GM11168 (cell line): Measurements from ENCODE around the gene JUN.

Source experiments
- in situ Hi-C: fragments of 300-500 bp; cut with MboI; formaldehyde crosslinking; loops from one replicate; pipeline ENCODE4 v1.12.0; 2022; ENCODE audit warnings: low sequenced_read_pairs; ENCODE audit not compliant: unreplicated experiment

Gene JUN

DNA sequence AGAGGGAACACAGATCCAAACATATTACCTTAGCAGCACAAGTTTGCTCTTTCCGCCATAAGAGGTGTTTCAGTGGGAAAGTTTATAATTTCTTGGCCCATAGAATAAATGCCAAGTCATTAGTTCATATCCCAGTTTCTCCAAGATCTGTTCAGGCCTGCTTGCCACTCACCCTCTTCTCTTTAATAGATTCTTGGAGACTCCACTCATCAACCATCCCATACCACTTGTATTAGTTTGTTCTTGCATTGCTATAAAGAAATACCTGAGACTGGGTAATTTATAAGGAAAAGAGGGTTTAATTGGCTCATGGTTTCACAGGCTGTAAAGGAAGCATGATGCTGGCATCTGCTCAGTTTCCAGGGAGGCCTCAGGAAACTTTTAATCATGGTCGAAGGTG is 49.2 kb downstream of the JUN start:
- in situ Hi-C loops, result no loop called here

DNA sequence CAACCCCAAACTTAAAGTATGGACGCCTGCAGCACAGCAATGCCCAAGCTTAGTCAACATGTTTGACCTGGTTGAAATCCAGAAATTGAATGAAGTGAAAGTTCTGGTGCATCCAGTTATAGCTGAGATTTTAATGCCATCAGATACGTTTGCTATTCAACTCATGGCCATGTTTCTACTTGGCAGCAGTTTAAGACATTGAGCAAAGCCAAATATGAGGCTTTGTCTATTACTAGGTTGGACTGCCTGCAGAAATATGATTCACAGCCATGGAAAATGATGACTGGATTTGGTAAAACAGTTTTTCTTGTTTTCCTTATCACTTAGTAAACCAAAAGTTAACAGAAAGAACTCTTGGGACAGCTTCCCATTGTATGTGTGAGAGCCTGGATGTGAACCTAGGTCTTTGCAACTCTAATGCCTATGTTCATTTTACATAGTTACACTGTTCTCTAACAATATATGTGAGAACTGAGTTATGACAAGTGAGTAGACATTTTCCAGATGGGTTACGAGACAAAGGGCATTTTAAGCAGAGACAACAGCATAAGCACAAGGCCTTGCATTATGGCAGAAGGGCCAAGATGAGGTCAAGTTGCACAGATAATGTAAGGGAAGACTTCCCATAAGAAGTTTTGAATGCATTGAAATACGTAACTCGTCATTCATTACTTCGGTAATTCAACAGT is 51.6 kb downstream of the JUN start:
- in situ Hi-C loops, result no loop called here
